ENCODE measurements around the gene BBS1. TPM values are rescaled to one million over a fixed set of nuclear protein-coding genes. Genes with fewer than 3 reads are reported as not detected.

Gene BBS1
- total RNA-seq, 2 experiments from 2014 or later, result 22.6 to 26.4 TPM

GRCh38 chr11:66484806-66485380 lies 25.5 kb upstream of the BBS1 start:
- no peak overlapping the region for H3K4me3 Mint-ChIP-seq
- peaks cover 2% of the 10 kb centered on the region for H3K36me3 Mint-ChIP-seq
- DNase-seq, result no peak
- H3K27me3 Mint-ChIP-seq, result no peaks in the 10 kb centered on the region
- POLR2A ChIA-PET, result no interaction called here
- H3K9me3 Mint-ChIP-seq, result no peaks in the 10 kb centered on the region
- H3K4me1 Mint-ChIP-seq, result peaks cover 11% of the 10 kb centered on the region
- ATAC-seq (ENCODE audit: low read depth), result no peak
- peak overlapping the region; percentile 34 for H3K27ac Mint-ChIP-seq

GRCh38 chr11:66488957-66489356 lies 21.5 kb upstream of the BBS1 start:
- no peaks in the 10 kb centered on the region for H3K27me3 Mint-ChIP-seq
- no peak overlapping the region for H3K27ac Mint-ChIP-seq
- DNase-seq (no peak), ATAC-seq (ENCODE audit: low read depth) (no peak)
- peaks cover 2% of the 10 kb centered on the region for H3K36me3 Mint-ChIP-seq
- no peaks in the 10 kb centered on the region for H3K4me1 Mint-ChIP-seq
- no peaks in the 10 kb centered on the region for H3K9me3 Mint-ChIP-seq
- H3K4me3 Mint-ChIP-seq, result no peak overlapping the region
- POLR2A ChIA-PET, result interaction anchor here (1.3 kb wide), 1 partner anchor 9 kb away, joined by 6 read pairs; the partner anchor contains the start of gene DPP3

- POLR2A ChIA-PET, result interaction anchor here (1.3 kb wide), 1 partner anchor 10 kb away, joined by 6 read pairs; the partner anchor contains the start of gene DPP3
- Mint-ChIP-seq H3K9me3 (no peaks in the 10 kb centered on the region), H3K4me1 (no peaks in the 10 kb centered on the region), H3K36me3 (peaks cover 2% of the 10 kb centered on the region), H3K27me3 (no peaks in the 10 kb centered on the region), H3K4me3 (no peak overlapping the region), H3K27ac (no peak overlapping the region)
- no peak for ATAC-seq (ENCODE audit: low read depth)
- DNase-seq, result no peak
Observed at GRCh38 chr11:66489636-66490035, 20.8 kb upstream of the BBS1 start.

GRCh38 chr11:66491315-66491935 lies 19.0 kb upstream of the BBS1 start:
- Mint-ChIP-seq H3K27ac (no peak overlapping the region), H3K9me3 (no peaks in the 10 kb centered on the region), H3K4me1 (no peaks in the 10 kb centered on the region), H3K4me3 (no peak overlapping the region), H3K27me3 (no peaks in the 10 kb centered on the region), H3K36me3 (peaks cover 4% of the 10 kb centered on the region)
- DNase-seq (no peak), ATAC-seq (ENCODE audit: low read depth) (no peak)
- POLR2A ChIA-PET, result interaction anchor here (0.6 to 1.1 kb wide), 2 partner anchors 12 to 18 kb away, joined by 3 to 4 read pairs; no protein-coding TSS in a partner anchor

DNA sequence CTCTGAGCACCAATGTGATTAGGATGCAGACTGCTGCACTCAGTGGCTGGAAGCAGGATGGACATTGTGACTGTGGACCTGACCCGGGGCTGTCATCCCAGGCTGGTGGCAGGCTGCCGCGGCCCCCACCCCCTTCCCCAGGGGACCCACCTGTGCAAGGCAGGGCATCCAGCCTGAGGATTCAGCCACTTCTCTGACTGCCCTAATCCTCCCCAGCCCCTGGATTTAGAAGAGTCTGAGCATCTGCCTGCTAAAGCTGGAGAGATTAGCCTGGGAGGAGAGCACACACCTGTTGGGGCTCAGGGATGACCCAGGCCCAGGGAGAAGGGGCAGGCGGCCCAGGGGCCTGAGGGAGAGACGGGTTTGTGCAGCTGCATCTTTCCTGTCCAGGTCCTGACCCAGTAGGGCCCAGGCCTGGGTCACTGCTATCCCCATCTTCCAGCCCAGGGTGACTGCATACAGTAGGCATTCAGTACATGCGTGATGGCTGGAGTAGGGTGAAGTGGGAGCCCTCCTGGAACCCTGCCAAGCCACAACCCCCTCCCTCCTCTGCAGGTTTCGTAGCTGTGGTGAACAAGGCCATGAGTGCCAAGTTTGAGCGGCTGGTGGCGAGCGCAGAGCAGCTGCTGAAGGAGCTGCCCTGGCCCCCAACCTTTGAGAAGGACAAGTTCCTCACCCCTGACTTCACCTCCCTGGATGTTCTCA lies 18.1 kb upstream of the BBS1 start:
- DNase-seq, result no peak
- Mint-ChIP-seq H3K27ac (no peak overlapping the region), H3K4me3 (no peak overlapping the region), H3K4me1 (no peaks in the 10 kb centered on the region), H3K27me3 (no peaks in the 10 kb centered on the region), H3K9me3 (no peaks in the 10 kb centered on the region), H3K36me3 (peaks cover 7% of the 10 kb centered on the region)
- no peak for ATAC-seq (ENCODE audit: low read depth)
- POLR2A ChIA-PET, result interaction anchor here (1.1 kb wide), 1 partner anchor 12 kb away, joined by 3 read pairs; no protein-coding TSS in a partner anchor

DNA sequence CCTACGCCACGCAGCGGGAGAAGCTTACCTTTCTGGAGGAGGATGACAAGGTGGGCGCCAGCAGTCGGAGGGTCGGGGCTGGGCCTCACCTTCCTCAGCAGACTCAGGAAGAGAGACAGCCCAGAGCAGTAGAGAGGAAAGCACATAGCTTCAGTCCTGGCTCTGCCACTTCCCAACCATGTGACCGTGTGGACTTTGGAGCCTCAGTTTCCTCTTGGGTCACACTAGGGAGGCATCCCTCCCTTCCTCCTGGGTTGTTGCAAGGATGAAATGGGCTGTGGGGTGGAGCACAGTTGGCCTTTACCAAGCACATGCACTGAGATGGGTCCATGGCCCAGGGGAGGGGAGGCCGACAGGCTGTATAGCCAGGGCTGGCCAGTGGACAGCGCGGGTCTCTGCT lies 17.3 kb upstream of the BBS1 start:
- ATAC-seq (ENCODE audit: low read depth), result no peak
- Mint-ChIP-seq H3K36me3 (peaks cover 7% of the 10 kb centered on the region), H3K27me3 (no peaks in the 10 kb centered on the region)

GRCh38 chr11:66494458-66494857 lies 16.0 kb upstream of the BBS1 start:
- DNase-seq (no peak), ATAC-seq (ENCODE audit: low read depth) (no peak)
- Mint-ChIP-seq H3K9me3 (no peaks in the 10 kb centered on the region), H3K27ac (no peak overlapping the region), H3K27me3 (no peaks in the 10 kb centered on the region), H3K36me3 (peaks cover 4% of the 10 kb centered on the region), H3K4me1 (no peaks in the 10 kb centered on the region), H3K4me3 (no peak overlapping the region)
- POLR2A ChIA-PET, result interaction anchor here (0.6 kb wide), 1 partner anchor 89 kb away, joined by 4 read pairs; no protein-coding TSS in a partner anchor

More for the DNA sequence above, 17.3 kb upstream of the BBS1 start:
- no peaks in the 10 kb centered on the region for H3K9me3 Mint-ChIP-seq
- POLR2A ChIA-PET, result no interaction called here
- H3K4me1 Mint-ChIP-seq, result no peaks in the 10 kb centered on the region
- no peak overlapping the region for H3K27ac Mint-ChIP-seq
- H3K4me3 Mint-ChIP-seq, result no peak overlapping the region
- DNase-seq, result no peak

DNA sequence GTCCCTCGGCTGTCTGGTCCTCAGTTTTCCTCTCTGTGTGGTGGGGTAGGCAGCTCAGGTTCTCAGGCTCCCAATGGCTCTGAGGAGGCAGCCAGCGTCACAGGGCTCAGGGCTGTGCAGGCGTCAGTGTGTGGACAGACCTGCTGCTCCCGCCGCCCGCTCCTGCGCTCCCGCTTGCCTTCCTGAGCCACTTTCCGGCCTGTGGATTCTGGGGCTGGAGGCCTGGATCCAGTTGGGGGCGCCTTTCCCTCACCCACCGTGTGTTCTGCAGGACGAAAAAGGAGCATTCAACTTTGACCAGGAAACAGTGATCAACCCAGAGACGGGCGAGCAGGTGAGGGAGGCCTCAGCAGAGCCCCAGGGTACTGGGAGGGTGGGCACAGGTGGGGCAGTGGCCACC lies 15.5 kb upstream of the BBS1 start:
- Mint-ChIP-seq H3K27ac (no peak overlapping the region), H3K9me3 (no peaks in the 10 kb centered on the region), H3K27me3 (no peaks in the 10 kb centered on the region), H3K4me1 (no peaks in the 10 kb centered on the region), H3K4me3 (no peak overlapping the region), H3K36me3 (peaks cover 6% of the 10 kb centered on the region)
- ATAC-seq (ENCODE audit: low read depth) (no peak), DNase-seq (no peak)
- POLR2A ChIA-PET, result no interaction called here

- ATAC-seq (ENCODE audit: low read depth), result no peak
- H3K36me3 Mint-ChIP-seq, result peaks cover 6% of the 10 kb centered on the region
- H3K4me1 Mint-ChIP-seq, result no peaks in the 10 kb centered on the region
- H3K4me3 Mint-ChIP-seq, result no peak overlapping the region
- H3K27ac Mint-ChIP-seq, result no peak overlapping the region
- H3K27me3 Mint-ChIP-seq, result no peaks in the 10 kb centered on the region
- no peak for DNase-seq
- no peaks in the 10 kb centered on the region for H3K9me3 Mint-ChIP-seq
- POLR2A ChIA-PET, result no interaction called here
Observed at GRCh38 chr11:66495401-66495854, 15.0 kb upstream of the BBS1 start.

- POLR2A ChIA-PET, result no interaction called here
Observed at GRCh38 chr11:66497206-66497605, 13.2 kb upstream of the BBS1 start.

DNA sequence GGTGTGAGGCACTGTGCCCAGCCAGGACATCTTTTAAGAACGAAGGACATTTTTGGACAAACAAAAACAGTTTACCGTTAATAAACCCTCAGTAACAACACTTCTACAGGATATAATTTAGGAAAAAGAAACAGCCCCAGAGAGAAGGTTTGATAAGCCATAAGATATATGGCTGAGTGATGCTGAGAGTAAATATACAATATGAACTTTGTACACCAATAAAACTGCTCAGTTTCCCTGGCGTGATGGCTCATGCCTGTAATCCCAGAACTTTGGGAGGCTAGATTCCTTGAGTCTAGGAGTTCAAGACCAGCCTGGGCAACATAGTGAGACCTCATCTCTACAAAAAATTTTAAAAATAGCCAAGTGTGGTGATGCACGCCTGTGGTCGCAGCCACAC lies 11.9 kb upstream of the BBS1 start:
- POLR2A ChIA-PET, result no interaction called here
- Mint-ChIP-seq H3K36me3 (peaks cover 8% of the 10 kb centered on the region), H3K4me1 (no peaks in the 10 kb centered on the region), H3K27ac (no peak overlapping the region), H3K4me3 (no peak overlapping the region), H3K27me3 (no peaks in the 10 kb centered on the region), H3K9me3 (no peaks in the 10 kb centered on the region)
- no peak for DNase-seq
- no peak for ATAC-seq (ENCODE audit: low read depth)

More at GRCh38 chr11:66497206-66497605, 13.2 kb upstream of the BBS1 start:
- peaks cover 8% of the 10 kb centered on the region for H3K36me3 Mint-ChIP-seq
- no peaks in the 10 kb centered on the region for H3K27me3 Mint-ChIP-seq
- no peaks in the 10 kb centered on the region for H3K4me1 Mint-ChIP-seq
- no peaks in the 10 kb centered on the region for H3K9me3 Mint-ChIP-seq
- no peak overlapping the region for H3K4me3 Mint-ChIP-seq
- no peak for DNase-seq
- no peak overlapping the region for H3K27ac Mint-ChIP-seq
- no peak for ATAC-seq (ENCODE audit: low read depth)

DNA sequence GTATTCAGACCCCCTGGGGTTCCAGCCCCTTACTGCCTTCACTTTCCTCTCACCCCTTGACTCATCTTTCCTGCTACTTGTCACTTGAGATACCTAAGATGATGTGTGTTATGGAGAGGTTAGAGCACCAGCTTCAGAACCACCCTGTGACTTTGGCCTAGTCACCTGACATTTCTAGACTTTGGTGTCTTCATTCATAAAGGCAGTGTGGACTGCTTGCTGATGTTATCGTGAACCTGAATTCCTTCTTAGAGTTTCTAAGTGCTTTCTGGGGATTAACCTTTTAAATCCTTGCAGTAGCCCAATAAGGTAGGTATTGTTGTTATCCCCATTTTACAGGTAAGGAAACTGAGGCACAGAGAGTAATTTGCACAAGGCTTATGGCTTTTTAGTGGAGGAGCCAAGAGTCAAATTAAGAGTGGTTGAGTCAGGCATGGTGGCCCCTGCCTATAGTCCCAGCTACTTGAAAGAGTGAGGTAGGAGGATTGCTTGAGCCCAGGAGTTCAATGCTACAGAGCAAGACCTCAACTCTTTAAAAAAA lies 5.1 kb upstream of the BBS1 start:
- no peak overlapping the region for H3K27ac Mint-ChIP-seq
- ATAC-seq (ENCODE audit: low read depth) (no peak), DNase-seq (no peak)
- no peaks in the 10 kb centered on the region for H3K9me3 Mint-ChIP-seq
- POLR2A ChIA-PET, result no interaction called here
- peaks cover 5% of the 10 kb centered on the region for H3K4me1 Mint-ChIP-seq
- H3K27me3 Mint-ChIP-seq, result no peaks in the 10 kb centered on the region
- no peak overlapping the region for H3K4me3 Mint-ChIP-seq
- peaks cover 8% of the 10 kb centered on the region for H3K36me3 Mint-ChIP-seq

GRCh38 chr11:66509131-66509561 lies 1.3 kb upstream of the BBS1 start:
- peaks cover 14% of the 10 kb centered on the region for H3K4me1 Mint-ChIP-seq
- no peaks in the 10 kb centered on the region for H3K27me3 Mint-ChIP-seq
- ATAC-seq (ENCODE audit: low read depth) (no peak), DNase-seq (no peak)
- no peaks in the 10 kb centered on the region for H3K9me3 Mint-ChIP-seq
- no peak overlapping the region for H3K4me3 Mint-ChIP-seq
- peaks cover 6% of the 10 kb centered on the region for H3K36me3 Mint-ChIP-seq
- POLR2A ChIA-PET, result no interaction called here
- H3K27ac Mint-ChIP-seq, result no peak overlapping the region
